ENCODE data around the gene GNAI3.
A peak's percentile ranks its signal among the peaks of the same experiment; 100 is the strongest.

Gene GNAI3

GRCh38 chr1:109636201-109636952 is 88.0 kb downstream of the GNAI3 start:
- peak; percentile 45 for DNase-seq (ENCODE audit: low read depth)
- TF ChIP-seq MYC (IDR thresholded peaks at IDR 0.05; ENCODE audit: low read depth, low read length) (no peak), POLR2A (IDR thresholded peaks at IDR 0.05; ENCODE audit: extremely low read depth, insufficient read length) (no peak), MAX (IDR thresholded peaks at IDR 0.05; ENCODE audit: low read depth, low read length) (no peak)
- TF ChIP-seq, protein P1, sequence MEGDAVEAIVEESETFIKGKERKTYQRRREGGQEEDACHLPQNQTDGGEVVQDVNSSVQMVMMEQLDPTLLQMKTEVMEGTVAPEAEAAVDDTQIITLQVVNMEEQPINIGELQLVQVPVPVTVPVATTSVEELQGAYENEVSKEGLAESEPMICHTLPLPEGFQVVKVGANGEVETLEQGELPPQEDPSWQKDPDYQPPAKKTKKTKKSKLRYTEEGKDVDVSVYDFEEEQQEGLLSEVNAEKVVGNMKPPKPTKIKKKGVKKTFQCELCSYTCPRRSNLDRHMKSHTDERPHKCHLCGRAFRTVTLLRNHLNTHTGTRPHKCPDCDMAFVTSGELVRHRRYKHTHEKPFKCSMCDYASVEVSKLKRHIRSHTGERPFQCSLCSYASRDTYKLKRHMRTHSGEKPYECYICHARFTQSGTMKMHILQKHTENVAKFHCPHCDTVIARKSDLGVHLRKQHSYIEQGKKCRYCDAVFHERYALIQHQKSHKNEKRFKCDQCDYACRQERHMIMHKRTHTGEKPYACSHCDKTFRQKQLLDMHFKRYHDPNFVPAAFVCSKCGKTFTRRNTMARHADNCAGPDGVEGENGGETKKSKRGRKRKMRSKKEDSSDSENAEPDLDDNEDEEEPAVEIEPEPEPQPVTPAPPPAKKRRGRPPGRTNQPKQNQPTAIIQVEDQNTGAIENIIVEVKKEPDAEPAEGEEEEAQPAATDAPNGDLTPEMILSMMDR (IDR thresholded peaks at IDR 0.05; ENCODE audit: low read depth, low read length): no peak
- H3K4me3 ChIP-seq (ENCODE audit: low read depth, low read length): no peak overlapping the region

GRCh38 chr1:109637446-109637845 is 89.0 kb downstream of the GNAI3 start:
- TF ChIP-seq MAX (IDR thresholded peaks at IDR 0.05; ENCODE audit: low read depth, low read length): no peak
- no peak for TF ChIP-seq MYC (IDR thresholded peaks at IDR 0.05; ENCODE audit: low read depth, low read length)
- no peak for TF ChIP-seq POLR2A (IDR thresholded peaks at IDR 0.05; ENCODE audit: extremely low read depth, insufficient read length)
- TF ChIP-seq, protein P1 (IDR thresholded peaks at IDR 0.05; ENCODE audit: low read depth, low read length): no peak
- DNase-seq (ENCODE audit: low read depth): no peak

DNA sequence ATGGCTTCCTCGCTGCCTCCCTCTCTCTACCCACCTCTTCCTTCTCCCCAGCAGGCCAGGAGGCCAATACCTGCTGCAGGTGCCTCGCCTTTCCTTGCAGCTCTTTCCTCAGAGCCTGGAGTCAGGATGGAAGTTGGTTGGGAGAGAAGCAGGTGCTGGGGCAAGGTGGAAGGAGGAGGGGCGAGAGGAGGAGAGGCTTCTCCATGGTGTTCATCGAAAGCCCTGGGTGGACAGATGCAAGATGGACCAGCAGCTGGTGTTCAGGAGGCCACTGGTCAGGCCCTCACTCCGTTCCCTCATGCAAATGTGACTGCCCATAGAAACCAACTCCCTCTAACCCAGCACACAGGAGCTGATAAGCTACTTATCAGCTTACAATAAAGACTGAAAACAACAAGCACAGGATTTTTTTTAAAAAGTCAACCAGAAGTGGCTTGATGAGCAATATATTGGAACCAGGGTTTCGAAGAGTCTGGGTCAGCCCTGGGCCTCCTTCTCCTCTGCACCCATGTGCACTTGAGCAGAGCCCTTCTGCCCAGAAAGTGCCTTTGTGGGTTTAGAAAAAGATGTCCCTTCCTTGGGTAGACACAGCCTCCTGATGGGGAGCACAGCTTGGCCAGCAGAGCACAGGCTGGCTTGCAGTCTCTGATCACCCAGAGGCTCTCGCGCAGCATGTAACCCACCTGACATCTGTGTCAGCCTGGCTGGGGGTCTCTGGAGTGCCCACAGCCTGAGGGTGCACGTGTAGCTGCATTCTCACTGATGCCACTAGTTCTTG is 90.8 kb downstream of the GNAI3 start:
- TF ChIP-seq, protein P1 (IDR thresholded peaks at IDR 0.05; ENCODE audit: low read depth, low read length): no peak
- TF ChIP-seq MAX (IDR thresholded peaks at IDR 0.05; ENCODE audit: low read depth, low read length): no peak
- TF ChIP-seq MYC (IDR thresholded peaks at IDR 0.05; ENCODE audit: low read depth, low read length): no peak
- TF ChIP-seq POLR2A (IDR thresholded peaks at IDR 0.05; ENCODE audit: extremely low read depth, insufficient read length): no peak
- no peak overlapping the region for H3K4me3 ChIP-seq (ENCODE audit: low read depth, low read length)
- DNase-seq (ENCODE audit: low read depth): no peak

More at GRCh38 chr1:109637446-109637845, 89.0 kb downstream of the GNAI3 start:
- no peak overlapping the region for H3K4me3 ChIP-seq (ENCODE audit: low read depth, low read length)

DNA sequence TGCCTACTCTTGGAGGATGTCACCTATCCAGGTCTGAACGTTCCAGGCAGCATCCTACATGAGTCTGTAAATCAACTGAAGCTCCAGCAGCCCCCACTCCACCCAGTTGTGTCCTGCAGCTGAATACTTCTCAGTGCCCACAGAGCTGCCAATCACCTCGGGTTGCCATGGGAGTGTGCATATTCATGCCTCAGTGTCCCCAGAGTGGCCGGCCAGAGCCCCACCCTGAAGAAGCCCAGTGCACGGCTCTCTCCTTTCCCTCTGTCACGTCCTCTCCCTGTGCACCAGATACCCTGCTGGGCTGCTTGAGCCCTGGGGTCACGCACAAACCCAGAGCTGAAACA is 91.4 kb downstream of the GNAI3 start:
- DNase-seq (ENCODE audit: low read depth): no peak

DNA sequence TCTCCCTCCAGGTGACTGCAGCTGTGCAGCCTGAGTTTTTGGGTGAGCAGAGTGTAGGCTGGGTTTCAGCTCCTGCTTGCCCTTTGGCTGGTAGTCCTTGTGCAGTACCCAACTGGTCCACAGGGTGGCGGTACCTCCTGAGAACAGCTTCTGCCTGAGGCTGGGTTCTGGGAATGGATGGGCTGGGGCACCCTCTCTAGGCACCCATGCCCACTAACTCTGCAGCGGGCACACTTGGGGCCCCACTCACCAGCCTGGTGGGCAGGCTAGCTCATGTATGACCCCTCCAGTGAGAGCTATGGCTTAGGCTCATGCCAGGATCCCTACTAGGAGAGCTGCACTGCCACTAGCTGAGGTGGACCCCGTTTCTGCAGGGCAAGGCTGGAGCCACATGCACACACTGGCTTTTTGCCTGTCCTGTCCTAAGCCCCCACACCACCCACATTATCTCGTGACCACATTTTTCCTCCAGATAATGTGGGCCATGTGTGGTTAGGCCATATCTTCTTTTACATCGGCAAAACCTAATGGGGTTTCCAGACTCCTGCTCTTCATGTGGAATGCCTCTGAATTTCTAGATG is 92.0 kb downstream of the GNAI3 start:
- TF ChIP-seq, protein P1 (IDR thresholded peaks at IDR 0.05; ENCODE audit: low read depth, low read length): peak; percentile 89
- no peak for TF ChIP-seq MYC (IDR thresholded peaks at IDR 0.05; ENCODE audit: low read depth, low read length)
- no peak overlapping the region for H3K4me3 ChIP-seq (ENCODE audit: low read depth, low read length)
- peak; percentile 73 for DNase-seq (ENCODE audit: low read depth)

More for the DNA sequence above, 91.4 kb downstream of the GNAI3 start:
- no peak for TF ChIP-seq POLR2A (IDR thresholded peaks at IDR 0.05; ENCODE audit: extremely low read depth, insufficient read length)
- no peak for TF ChIP-seq MYC (IDR thresholded peaks at IDR 0.05; ENCODE audit: low read depth, low read length)
- TF ChIP-seq, protein P1 (IDR thresholded peaks at IDR 0.05; ENCODE audit: low read depth, low read length): no peak
- no peak overlapping the region for H3K4me3 ChIP-seq (ENCODE audit: low read depth, low read length)
